Neural cell (in vitro differentiated cells): ENCODE measurements around the gene ANKRD39. TPM values are rescaled to one million over a fixed set of nuclear protein-coding genes. Genes with fewer than 3 reads are reported as not detected.
"Not testable (repeated sequence)": the region's sequence is repeated elsewhere in the genome, so short reads cannot be mapped to it uniquely, and the experiment has no call there.

Experiments used
- H2AFZ ChIP-seq: fragments of 200-600, 300-800 bp; sonication (generic), shearing (Covaris generic); 2 replicates; pipeline ENCODE4 v1.6.0; 2014; ENCODE audit warnings: low read depth, mild to moderate bottlenecking, antibody characterized with exemption, low read length, moderate library complexity
- H3F3A ChIP-seq: fragments of 200-600 bp; shearing (Covaris generic); 2 replicates; pipeline ENCODE4 v1.6.1; 2016; ENCODE audit warnings: mild to moderate bottlenecking, moderate library complexity, mixed read lengths, antibody characterized with exemption, low read length; ENCODE audit not compliant: insufficient read depth, poor library complexity, severe bottlenecking
- H3K27ac ChIP-seq: fragments of 200-600, 300-800 bp; sonication (generic), shearing (Covaris generic); 2 replicates; pipeline ENCODE4 v1.5.1; 2014; ENCODE audit warnings: mild to moderate bottlenecking, low read length, moderate library complexity
- H3K27me3 ChIP-seq: fragments of 300-800, 200-600 bp; sonication (generic), shearing (Covaris generic); 2 replicates; pipeline ENCODE4 v1.6.0; 2014; ENCODE audit warnings: mild to moderate bottlenecking, low read depth, low read length, moderate library complexity; ENCODE audit not compliant: insufficient read depth
- H3K36me3 ChIP-seq: fragments of 300-800, 200-600 bp; sonication (generic), shearing (Covaris generic); 2 replicates; pipeline ENCODE4 v1.5.1; 2014; ENCODE audit warnings: mild to moderate bottlenecking, antibody characterized with exemption, low read length, moderate library complexity; ENCODE audit not compliant: insufficient read depth
- H3K4me2 ChIP-seq: fragments of 300-800, 200-600 bp; sonication (generic), shearing (Covaris generic); 2 replicates; pipeline ENCODE4 v1.6.0; 2014; ENCODE audit warnings: mild to moderate bottlenecking, low read length
- H3K4me3 ChIP-seq: fragments of 300-800, 200-600 bp; sonication (generic), shearing (Covaris generic); 2 replicates; pipeline ENCODE4 v1.5.1; 2014; ENCODE audit warnings: mild to moderate bottlenecking, low read length, moderate library complexity
- H3K79me2 ChIP-seq: fragments of 200-600 bp; shearing (Covaris generic); replicated peaks from 2 replicates; pipeline ENCODE4 v1.6.0; 2014; ENCODE audit warnings: mild to moderate bottlenecking, low read length, moderate library complexity; ENCODE audit not compliant: insufficient read depth
- H3K9ac ChIP-seq: fragments of 300-800, 200-600 bp; sonication (generic), shearing (Covaris generic); 2 replicates; pipeline ENCODE4 v1.6.1; 2016; ENCODE audit warnings: mild to moderate bottlenecking, low read length, mixed read lengths
- H3K9me2 ChIP-seq: fragments of 200-600 bp; shearing (Covaris generic); 2 replicates; pipeline ENCODE4 v1.6.1; 2016; ENCODE audit warnings: mild to moderate bottlenecking, low read length, mixed read lengths; ENCODE audit not compliant: insufficient read depth
- H3K9me3 ChIP-seq: fragments of 200-600, 300-800 bp; sonication (generic), shearing (Covaris generic); 2 replicates; pipeline ENCODE4 v1.6.1; 2016; ENCODE audit warnings: mild to moderate bottlenecking, mixed run types, low read length, moderate library complexity, mixed read lengths
- H4K20me1 ChIP-seq: fragments of 200-600 bp; shearing (Covaris generic); 2 replicates; pipeline ENCODE4 v1.6.1; 2016; ENCODE audit warnings: mild to moderate bottlenecking, mixed run types; ENCODE audit not compliant: insufficient read depth
- EP300 ChIP-seq: fragments of 450-650 bp; conservative IDR thresholded peaks from 2 replicates; pipeline ENCODE4 v1.6.1; 2014; ENCODE audit warnings: antibody characterized with exemption, mild to moderate bottlenecking, moderate library complexity; ENCODE audit not compliant: poor library complexity, severe bottlenecking
- EZH2 ChIP-seq: fragments of 200-600, 300-800 bp; shearing (Covaris generic), sonication (generic); IDR thresholded peaks from 2 replicates; pipeline ENCODE4 v1.6.1; 2014; ENCODE audit warnings: antibody characterized with exemption, low read length, borderline replicate concordance, mild to moderate bottlenecking; ENCODE audit not compliant: insufficient read depth, poor library complexity, severe bottlenecking
- MXI1 ChIP-seq: fragments of 450-650 bp; conservative IDR thresholded peaks from 2 replicates; pipeline ENCODE4 v1.6.1; 2014; ENCODE audit warnings: antibody characterized with exemption, mild to moderate bottlenecking; ENCODE audit not compliant: poor library complexity, severe bottlenecking
- POLR2AphosphoS5 ChIP-seq: IDR thresholded peaks from 2 replicates; pipeline ENCODE4 v1.6.1; 2012
- RAD21 ChIP-seq: fragments of 450-650 bp; conservative IDR thresholded peaks from 2 replicates; pipeline ENCODE4 v1.6.1; 2014; ENCODE audit warnings: antibody characterized with exemption, mild to moderate bottlenecking, moderate library complexity
- REST ChIP-seq: IDR thresholded peaks from 2 replicates; pipeline ENCODE4 v1.6.1; 2012; ENCODE audit warnings: borderline replicate concordance
- SMC3 ChIP-seq: fragments of 450-650 bp; conservative IDR thresholded peaks from 2 replicates; pipeline ENCODE4 v1.6.1; 2014; ENCODE audit warnings: antibody characterized with exemption, mild to moderate bottlenecking, moderate library complexity; ENCODE audit not compliant: poor library complexity
- TAF1 ChIP-seq: IDR thresholded peaks from 2 replicates; pipeline ENCODE4 v1.6.1; 2012; ENCODE audit warnings: low read depth
- polyA plus RNA-seq: library from polyadenylated mRNA; depleted of rRNA; stranded (reverse); fragments of >200 nt; gene quantifications from 2 replicates; pipeline ENCODE4 v1.2.3, GENCODE V29; 2014
- TF ChIP-seq, protein P1 (sequence below): fragments of 450-650 bp; IDR thresholded peaks from 2 replicates; pipeline ENCODE4 v1.5.1; 2014; ENCODE audit warnings: antibody characterized with exemption, mild to moderate bottlenecking, moderate library complexity; ENCODE audit not compliant: poor library complexity, severe bottlenecking

ANKRD39 gene
- polyA plus RNA-seq, 1 donor from 2014 or later, result 30.7 TPM

DNA sequence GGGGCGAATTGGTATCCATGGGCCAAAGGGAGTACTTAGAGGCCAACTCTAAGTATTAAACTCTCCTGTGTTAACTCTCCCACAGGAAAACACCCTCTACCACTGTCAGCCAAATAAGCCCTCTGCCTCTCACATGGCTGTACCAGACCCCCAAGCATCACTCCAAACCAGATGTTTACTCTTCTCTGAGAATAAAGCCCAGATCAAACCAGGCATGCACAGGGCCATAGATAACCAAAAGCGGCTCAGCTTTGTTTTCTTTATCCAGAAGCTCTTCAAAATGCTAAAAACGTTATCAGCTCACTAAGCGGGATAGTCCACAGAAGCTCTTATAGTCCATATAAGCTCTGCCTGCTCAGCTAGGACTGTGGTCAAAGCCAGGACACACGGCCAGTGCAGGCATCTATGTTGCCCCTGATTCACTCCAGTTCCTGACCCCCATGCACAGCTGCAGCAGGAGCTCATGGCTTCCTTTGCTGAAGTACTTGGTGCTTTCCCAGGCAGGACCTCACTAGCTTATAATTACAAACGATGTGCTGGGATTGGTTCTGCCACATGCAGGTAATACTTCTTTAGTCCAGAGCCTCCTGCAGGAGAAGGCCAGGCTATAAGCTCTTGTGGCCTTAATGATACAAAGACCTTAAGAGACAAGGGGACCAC, 33.0 kb upstream of the ANKRD39 start:
- Histone ChIP-seq H3K79me2 (no peaks in the 10 kb centered on the region), H3K4me2 (no peak overlapping the region)

GRCh38 chr2:96890252-96890651, 32.4 kb upstream of the ANKRD39 start:
- H3K9me3 ChIP-seq, result no peaks in the 10 kb centered on the region
- no peak overlapping the region for H3K27ac ChIP-seq
- H3K79me2 ChIP-seq, result no peaks in the 10 kb centered on the region
- no peak overlapping the region for H3K4me3 ChIP-seq
- H4K20me1 ChIP-seq, result no peaks in the 10 kb centered on the region
- no peaks in the 10 kb centered on the region for H3F3A ChIP-seq
- TF ChIP-seq MXI1 (no peak), EP300 (no peak), TAF1 (no peak), POLR2AphosphoS5 (no peak), RAD21 (no peak)
- TF ChIP-seq, protein P1, sequence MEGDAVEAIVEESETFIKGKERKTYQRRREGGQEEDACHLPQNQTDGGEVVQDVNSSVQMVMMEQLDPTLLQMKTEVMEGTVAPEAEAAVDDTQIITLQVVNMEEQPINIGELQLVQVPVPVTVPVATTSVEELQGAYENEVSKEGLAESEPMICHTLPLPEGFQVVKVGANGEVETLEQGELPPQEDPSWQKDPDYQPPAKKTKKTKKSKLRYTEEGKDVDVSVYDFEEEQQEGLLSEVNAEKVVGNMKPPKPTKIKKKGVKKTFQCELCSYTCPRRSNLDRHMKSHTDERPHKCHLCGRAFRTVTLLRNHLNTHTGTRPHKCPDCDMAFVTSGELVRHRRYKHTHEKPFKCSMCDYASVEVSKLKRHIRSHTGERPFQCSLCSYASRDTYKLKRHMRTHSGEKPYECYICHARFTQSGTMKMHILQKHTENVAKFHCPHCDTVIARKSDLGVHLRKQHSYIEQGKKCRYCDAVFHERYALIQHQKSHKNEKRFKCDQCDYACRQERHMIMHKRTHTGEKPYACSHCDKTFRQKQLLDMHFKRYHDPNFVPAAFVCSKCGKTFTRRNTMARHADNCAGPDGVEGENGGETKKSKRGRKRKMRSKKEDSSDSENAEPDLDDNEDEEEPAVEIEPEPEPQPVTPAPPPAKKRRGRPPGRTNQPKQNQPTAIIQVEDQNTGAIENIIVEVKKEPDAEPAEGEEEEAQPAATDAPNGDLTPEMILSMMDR, result no peak
- H3K4me2 ChIP-seq, result no peak overlapping the region
- no peaks in the 10 kb centered on the region for H3K36me3 ChIP-seq
- H3K27me3 ChIP-seq, result no peaks in the 10 kb centered on the region
- H2AFZ ChIP-seq, result no peak overlapping the region
- H3K9me2 ChIP-seq, result no peaks in the 10 kb centered on the region
- H3K9ac ChIP-seq, result no peak overlapping the region

More for the DNA sequence above, 33.0 kb upstream of the ANKRD39 start:
- TF ChIP-seq RAD21 (no peak), REST (no peak), TAF1 (no peak), MXI1 (no peak), EZH2 (no peak), EP300 (no peak), SMC3 (no peak), POLR2AphosphoS5 (no peak)
- TF ChIP-seq, protein P1, result no peak
- no peaks in the 10 kb centered on the region for H3K27me3 ChIP-seq
- no peak overlapping the region for H3K27ac ChIP-seq
- H4K20me1 ChIP-seq, result no peaks in the 10 kb centered on the region
- H3K36me3 ChIP-seq, result no peaks in the 10 kb centered on the region
- H3K4me3 ChIP-seq, result no peak overlapping the region
- H3K9me3 ChIP-seq, result no peaks in the 10 kb centered on the region
- no peaks in the 10 kb centered on the region for H3F3A ChIP-seq
- H2AFZ ChIP-seq, result no peak overlapping the region
- no peak overlapping the region for H3K9ac ChIP-seq
- H3K9me2 ChIP-seq, result no peaks in the 10 kb centered on the region

DNA sequence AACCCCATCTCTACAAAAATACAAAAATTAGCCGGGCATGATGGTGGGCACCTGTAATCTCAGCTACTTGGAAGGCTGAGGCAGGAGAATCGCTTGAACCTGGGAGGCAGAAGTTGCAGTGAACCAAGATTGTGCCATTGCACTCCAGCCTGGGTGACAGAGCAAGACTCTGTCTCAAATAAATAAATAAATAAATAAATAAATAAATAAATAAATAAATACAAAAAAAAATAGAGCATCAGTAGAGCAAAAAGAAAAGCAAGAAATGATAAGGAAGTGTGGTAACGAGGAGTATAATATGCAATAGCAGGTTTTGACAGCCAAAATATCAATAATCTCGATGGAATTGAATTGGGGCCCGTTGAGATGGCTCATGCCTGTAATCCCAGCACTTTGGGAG, 31.7 kb upstream of the ANKRD39 start:
- not testable (repeated sequence) for H3F3A ChIP-seq, H2AFZ ChIP-seq, H3K4me3 ChIP-seq, H3K27me3 ChIP-seq, H3K27ac ChIP-seq, H4K20me1 ChIP-seq, H3K9ac ChIP-seq, H3K9me3 ChIP-seq, H3K79me2 ChIP-seq, H3K4me2 ChIP-seq, H3K9me2 ChIP-seq, H3K36me3 ChIP-seq
